ENCODE data around the gene CAMK2D.
"Not testable (repeated sequence)": the region's sequence is repeated elsewhere in the genome, so short reads cannot be mapped to it uniquely, and the experiment has no call there.

The CAMK2D gene

DNA sequence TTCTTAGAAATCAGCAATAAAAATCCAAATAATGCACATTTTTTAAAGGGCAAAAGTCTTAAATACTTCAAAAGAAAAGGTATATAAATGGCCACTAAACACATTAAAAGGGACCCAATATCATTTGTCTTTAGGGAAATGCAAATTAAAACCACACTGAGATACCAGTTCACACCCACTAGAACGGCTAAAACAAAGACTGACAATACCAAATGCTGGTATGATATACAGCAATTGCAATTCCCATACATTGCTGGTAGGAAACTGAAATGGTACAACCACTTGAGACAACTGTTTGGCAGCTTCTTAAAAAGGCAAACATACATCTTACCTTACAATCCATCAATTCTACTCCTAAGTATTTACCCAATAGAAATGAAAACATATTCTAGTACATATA is 33.7 kb downstream of the CAMK2D start:
- no peak for DNase-seq

DNA sequence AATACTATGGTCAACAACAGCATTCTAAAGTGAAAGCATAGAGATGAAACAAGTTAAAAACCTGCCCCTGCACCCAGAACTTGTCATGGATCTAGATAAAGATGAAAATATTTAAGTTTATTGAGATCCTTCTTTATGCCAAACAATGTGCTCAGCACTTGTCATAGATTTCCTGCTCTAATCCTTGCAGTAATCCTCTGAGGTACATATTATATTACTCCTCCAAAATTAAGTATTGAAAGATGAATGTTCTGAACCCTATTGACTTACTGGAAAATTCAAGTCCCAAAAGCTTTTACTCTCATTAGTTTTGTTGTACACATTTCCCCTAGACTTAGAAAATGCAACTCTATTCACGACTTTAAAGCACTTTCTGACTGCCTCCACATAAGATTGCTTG is 35.6 kb downstream of the CAMK2D start:
- no peak for DNase-seq

DNA sequence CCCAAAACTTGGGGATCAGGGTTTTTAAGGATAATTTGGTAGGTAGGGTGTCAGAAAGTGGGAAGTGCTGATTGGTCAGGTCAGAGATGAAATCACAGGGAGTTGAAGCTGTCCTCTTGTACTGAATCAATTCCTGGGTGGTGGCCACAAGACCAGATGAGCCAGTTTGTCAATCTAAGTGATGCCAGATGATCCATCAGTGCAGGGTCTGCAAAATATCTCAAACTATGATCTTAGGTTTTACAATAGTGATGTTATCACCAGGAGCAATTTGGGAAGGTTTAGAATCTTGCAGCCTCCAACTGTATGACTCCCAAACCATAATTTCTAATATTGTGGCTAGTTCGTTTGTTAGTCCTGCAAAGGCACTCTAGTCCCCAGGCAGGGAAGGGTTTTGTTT is 43.3 kb downstream of the CAMK2D start:
- no peak for DNase-seq

DNA sequence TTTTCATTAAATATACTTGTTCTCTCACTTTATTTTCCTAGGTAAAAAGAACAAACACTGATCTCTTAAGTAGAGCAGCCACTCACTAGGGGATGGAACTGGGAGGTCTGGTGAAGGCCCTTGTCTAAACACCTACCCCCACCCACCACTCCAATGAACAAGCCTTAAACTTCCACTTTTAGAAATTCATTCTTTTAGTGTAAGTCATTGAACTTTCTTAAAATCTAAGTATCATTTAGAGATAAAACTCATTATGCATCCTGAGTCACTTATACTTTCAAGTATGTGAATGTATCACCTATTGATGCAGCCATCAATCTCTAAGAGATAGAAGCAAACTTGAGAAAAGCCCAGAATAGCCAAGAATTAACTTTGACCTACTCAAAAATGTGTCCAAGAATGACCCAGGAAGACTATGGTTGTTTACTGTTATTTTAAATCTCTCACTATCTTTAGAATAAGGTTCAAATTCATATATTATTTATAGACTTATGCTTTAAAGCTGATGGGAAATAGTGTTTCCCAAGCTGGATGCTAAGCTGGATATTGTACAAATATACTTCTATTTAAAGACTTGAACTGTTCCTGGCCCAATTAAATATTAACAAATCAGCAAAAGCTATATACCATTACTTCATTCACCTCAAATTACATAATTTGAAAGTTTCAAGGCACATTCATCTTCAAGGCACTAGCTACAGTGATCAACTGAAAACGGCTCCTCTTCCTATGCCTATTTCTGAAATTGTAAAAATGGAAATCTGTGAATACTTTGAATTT is 49.5 kb downstream of the CAMK2D start:
- no peak for DNase-seq

DNA sequence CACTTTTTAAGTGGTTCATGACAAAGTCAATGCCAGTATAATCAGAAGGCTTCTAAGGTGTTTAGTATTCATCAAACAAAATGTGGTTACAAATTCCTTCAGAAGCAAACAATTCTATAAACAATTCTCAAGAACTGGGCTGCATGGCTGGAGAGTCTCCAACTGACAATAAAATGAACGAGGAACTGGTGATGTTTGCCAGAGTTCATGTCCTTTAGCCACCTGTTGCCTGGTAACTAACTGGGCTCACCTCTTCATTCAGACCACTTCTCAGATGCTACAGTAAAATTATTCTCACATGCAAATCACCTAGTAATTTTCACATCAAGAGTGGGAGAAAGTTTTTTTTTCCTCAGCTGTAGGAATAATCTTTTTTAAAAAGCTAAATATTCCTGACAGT is 53.3 kb downstream of the CAMK2D start:
- DNase-seq: no peak

DNA sequence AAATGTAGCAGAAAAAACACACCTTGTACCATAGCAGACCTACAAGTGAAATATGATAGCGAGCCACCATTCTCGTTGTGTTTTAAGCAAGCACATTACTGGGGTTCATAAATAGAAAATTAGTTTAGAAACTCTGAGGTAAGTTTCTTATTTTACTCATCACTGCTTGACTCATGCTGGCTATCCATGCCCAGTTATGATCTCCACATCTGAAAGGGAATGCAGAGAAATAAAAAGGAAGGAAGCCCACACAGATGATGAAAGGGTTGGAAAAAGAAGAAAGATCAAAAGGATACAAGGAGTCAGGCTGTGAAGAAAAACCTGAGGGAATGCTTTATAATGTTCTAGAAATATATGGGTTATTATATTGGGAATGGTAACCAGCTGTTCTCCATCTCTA is 54.5 kb downstream of the CAMK2D start:
- no peak for DNase-seq

DNA sequence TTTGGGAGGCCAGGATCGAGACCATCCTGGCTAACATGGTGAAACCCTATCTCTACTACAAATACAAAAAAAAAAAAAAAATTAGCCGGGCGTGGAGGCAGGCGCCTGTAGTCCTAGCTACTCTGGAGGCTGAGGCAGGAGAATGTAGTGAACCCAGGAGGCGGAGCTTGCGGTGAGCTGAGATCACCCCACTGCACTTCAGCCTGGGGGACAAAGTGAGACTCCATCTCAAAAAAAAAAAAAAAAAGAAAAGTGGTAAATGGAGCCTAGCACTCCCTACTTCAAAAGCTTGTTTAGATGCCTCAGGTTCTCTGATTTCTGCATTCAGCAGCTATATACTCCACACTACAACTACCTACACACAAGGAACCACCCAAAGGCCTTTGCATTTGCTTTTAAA is 56.4 kb downstream of the CAMK2D start:
- DNase-seq: not testable (repeated sequence)

DNA sequence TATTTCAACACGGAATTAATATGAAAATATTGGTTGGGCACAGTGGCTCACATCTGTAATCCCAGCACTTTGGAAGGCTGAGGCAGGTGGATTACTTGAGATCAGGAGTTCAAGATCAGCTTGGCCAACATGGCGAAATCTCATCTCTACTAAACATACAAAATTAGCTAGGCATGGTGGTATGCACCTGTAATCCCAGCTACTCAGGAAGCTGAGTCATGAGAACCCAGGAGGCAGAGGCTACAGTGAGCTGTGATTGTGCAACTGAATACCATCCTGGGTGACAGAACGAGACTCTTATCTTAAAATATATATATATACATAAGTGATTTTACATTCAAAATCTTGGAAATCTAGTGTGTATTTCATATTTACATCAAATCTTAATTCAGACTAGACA is 58.9 kb downstream of the CAMK2D start:
- not testable (repeated sequence) for DNase-seq

DNA sequence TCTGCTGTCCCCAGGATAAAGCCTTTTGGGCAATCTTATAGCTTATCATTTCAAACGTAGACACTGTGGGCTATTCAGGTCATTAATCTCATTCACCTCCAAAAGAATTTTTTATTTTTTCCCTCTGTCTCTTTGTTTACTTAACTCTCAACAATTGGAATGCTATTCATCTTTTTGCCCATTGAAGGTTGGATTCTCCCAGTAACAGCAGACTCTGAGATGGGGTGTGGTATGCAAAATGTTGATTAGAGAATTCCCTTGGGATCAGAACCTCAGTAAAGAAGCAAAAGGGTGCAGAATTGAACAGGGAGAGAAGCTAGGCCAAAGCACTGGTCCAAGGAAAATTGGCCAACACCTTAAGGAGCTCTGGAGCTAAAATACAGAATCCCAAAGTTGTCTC is 60.4 kb downstream of the CAMK2D start:
- DNase-seq: no peak

DNA sequence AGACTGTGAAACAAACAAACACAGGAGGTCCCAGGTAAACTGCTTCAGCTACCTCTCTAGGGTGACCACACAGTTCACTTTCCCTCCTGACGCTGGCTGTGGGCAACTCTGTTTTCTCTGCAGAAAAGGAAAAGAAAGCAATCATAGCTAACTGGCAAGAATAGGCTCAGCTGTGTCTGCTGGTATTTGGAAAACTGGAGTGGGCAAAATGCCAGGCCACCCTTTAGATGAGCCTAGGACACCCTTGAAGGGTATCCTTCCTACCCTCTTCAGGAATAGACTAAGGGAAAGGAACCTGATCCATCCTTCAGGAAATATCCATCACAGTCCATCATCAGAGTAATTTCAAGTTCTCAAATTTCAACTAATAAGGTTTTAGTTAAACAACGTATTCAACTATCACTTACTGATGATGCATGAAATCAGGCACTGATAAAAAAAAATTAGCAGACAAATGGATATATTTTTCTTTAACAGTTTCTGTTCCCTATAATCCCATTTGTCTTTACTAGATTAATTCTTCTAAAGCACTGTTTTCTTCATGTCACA is 60.9 kb downstream of the CAMK2D start:
- DNase-seq: no peak

DNA sequence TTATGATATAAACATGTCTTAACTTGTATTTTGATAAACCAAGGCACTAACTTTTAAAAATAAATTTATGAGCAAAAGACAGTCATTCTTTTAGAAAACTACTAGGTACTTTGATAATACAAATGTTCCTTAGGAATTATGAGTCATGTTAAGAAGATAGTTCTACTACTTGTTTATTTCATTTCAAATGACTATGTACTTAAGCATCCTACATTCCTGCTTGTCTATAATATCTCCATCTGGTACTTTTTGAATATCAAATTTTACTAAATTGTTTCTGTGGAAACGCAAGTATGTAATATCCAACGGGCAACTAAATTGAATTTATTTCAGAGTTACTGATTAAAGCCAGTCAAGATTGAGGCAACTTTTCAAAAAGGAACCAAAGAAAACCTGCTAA is 61.8 kb downstream of the CAMK2D start:
- no peak for DNase-seq

DNA sequence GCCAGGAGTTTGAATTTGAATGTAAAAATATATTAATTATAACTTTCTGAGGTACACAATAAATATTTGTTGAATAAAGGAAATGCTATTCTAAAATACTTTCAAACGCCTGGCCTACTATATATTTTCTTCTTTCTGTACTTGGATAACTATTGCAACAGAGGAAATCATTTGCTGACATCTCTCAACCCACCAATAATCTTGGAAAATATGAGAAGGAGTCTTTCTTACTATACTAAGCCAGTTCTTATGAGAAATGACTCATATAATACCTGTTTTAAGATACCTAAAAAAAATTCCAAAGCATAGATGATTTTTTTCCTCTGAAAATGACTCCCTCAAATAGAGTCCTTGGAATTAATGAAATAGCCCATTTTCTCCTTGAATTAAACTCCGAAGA is 64.1 kb downstream of the CAMK2D start:
- DNase-seq: no peak

DNA sequence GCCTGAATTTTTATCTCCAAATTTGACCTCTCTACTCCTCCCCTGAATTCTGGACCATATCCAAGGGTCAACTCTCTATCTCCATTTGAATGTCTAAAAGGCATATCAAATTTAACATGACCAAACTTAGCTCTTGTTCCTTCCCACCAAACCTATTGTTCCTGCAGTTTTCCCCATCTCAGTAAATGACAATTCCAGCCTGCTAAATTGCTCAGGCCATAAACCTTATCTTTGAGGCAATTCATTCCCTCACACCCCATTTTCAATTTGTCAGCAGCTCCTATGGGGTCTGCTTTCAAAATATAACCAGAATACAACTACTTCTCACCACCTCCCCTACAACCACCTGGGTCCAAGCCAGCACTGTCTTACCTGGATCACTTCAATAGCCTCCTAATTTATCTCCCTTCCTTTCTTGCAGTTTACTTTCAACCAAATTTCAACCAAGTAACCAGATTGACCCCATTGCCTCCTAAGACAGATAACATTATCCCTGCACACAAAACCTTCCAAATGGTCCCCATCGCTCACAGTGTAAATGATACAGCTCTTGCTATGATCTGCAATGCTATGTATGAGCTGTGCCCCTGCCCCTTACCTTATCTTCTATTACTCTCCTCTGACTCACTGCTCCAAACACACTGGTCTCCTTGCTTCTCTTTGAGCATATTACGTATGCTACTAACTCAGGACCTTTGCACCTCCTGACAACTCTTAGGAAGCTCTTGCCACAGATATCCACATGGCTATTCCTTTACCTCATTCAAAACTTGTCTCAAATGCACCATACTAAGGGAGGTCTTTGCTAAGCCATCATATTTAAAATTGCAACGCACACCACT is 66.0 kb downstream of the CAMK2D start:
- DNase-seq: no peak

DNA sequence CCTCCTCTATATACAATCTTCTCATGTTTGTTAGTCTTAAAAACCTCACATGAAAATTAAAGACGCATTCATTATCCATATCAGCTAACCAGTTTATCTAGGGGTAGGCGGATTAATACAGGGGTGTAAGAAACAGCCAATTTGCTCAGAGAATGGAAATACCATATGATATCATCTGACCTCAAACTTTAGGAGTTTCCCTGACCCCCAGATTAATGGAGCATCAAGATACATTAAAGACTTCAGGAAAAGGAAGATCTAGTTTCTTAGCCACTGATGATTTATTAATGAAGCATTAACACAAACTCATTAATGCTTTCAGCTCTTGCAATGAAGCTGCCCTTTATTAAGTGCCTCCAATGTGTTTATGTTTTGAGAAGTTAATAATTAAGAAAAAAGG is 67.5 kb downstream of the CAMK2D start:
- no peak for DNase-seq

DNA sequence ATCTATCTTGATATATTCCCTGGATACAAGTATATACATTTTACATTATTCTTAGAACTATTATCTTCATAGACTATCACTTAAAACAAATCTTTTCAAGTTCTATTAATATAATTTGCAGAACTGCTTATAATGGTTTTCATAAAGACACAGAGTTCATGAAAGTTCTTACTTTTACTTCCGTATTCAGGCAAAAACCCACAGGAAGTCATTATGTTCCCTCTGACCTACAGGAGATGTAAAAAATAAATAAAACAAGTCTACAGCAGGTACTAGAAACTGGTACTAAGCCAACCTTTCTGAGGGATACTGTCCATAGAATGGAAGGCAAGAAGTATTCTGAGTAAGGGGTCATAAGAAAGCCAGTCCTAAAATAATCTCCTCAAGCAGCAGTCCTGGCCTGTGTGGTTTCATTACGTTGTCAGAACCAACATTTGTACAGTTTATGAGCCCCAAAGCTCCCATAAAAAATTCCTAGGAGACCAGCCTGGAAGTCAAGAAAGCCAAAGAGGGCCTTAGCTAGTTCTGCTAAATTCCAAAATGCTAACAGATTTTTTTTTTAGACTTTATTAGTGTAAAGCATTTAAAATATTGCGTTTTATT is 68.6 kb downstream of the CAMK2D start:
- no peak for DNase-seq

DNA sequence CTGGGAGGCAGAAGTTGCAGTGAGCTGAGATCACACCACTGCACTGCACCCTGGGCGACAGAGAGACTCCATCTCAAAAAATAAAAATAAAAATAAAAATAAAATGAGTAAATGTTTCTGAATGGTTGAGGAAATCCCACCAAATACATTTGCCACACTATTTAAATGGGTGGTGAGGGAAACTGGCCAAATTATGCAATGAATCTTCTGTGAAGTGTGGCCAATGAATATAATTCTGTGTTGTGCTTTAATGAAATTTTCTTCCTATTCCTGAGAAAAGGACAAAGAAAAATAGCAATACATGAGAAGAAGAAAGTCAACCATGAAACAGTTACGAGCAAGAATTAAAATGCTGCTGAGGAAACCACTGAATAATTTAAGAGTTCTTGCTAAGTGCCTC is 69.9 kb downstream of the CAMK2D start:
- no peak for DNase-seq

DNA sequence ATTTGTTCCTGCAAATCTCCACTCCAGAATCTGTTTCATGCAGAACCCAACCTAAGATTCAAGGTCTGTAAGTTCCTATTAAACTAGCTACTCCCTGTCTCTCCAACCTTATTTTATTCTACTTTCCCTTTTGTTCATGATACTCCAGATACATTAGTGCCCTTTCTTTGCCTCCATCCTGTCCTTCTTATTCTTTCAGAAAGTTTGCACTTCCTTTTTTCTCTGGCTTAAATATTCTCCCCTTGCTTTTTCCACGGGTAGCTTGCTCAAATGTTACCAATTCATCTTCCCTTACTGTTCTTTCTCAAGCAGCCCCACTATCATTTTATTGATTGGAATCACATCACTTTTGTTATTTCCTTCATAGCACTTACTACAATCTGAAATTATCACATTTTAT is 72.1 kb downstream of the CAMK2D start:
- no peak for DNase-seq

DNA sequence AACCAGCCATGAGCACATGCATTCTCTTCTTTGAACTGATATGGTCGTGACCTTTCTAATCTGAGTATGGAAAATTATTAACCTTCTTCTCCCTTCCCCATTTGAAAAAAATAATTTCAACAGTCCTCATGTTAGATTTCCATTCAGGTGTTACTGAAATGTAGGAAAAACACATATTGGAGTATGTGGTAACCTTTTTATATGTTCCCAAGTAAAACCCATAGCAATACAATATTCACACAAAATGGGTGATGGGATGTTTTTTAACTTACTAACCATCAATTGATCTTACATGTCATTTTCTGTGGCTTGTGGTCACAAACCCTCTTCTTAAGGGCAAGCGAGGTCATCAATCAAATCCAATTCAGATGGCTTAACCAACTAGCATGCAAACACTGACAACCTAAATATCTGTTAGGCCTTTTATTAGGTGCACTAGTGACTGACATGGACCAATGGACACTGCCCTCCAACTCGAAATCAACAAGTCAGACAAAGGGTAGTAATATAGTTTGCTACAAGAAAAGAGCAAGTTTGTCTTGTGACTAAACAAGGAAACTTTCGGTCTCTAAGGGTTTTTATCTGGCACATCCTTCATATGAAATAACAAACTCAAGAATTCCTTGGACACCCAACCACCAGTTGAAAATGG is 74.3 kb downstream of the CAMK2D start:
- no peak for DNase-seq

DNA sequence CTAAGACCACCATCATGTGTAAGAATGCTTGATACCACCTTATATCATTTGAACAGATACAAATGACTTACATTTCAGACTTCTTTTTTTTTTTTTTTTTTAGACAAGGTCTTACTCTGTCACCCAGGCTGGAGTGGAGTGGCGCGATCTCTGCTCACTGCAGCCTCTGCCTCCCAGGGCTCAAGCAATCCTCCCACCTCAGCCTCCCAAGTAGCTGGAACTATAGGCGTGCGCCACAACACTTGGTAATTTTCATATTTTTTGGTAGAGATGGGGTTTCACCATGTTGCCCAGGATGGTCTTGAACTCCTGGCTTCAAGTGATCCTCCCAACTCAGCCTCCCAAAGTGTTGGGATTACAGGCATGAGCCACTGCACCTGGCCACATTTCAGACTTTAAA is 76.4 kb downstream of the CAMK2D start:
- not testable (repeated sequence) for DNase-seq

DNA sequence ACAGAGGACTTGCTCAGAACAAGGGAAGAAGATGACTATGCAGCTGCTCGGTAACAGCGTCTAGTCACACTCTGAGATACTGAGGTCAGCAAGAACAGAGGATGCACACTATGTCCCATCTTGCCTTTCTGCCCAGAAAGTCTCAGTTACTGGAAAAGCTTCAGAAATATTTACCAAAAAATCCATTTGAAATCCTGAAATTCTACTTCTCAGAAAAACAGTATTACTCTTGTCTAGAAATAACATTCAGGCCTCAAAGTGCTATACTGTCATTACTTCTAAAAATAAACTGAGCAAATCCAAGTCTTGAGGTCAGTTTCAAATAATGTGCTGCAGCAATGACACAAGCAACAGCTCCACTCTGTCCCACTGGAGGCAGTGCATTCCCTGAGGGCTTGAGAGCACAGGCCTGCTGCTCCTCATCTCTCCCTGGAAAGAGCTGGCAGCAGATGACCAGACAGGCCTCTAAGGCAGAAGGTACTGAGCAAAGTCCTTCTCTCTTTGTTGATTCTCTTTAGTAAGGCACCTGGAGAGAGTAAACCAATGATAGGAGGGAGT is 76.9 kb downstream of the CAMK2D start:
- DNase-seq: peak; percentile 65

DNA sequence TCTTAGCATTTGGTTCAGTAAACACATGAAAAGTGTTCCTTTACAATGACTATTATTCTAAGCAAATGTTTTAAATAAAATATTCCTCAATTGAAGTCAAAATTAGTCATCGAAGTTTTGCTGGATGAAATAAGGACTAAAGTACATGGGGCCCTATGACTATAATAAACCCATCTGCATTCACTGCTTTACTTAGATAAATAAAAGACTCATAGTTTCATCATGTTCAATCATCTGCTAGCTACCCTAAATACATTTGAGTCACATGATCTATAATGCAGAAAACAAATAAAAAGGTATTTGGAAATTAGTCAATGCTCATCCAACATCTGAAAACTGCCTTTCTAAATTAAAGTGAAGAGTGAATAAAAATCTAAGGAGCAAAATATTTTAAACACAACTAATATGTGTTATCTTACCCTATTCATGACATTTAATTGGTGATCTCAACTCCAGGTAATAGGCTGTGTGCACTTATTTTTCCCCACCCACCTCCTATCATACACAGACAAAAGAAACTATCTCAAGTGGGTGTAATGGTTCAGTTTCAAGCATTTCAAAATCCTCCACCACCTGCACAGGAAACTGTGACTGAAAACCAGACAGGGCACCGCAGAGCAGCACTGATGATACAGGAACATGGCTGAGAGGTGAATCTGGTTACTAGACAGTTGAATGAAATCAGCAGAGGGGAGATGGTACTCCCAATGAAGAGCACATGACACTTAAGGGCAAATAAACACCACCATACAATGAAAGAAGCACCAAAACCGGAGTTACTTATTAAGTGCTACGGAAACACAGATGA is 78.6 kb downstream of the CAMK2D start:
- DNase-seq: peak; percentile 87

DNA sequence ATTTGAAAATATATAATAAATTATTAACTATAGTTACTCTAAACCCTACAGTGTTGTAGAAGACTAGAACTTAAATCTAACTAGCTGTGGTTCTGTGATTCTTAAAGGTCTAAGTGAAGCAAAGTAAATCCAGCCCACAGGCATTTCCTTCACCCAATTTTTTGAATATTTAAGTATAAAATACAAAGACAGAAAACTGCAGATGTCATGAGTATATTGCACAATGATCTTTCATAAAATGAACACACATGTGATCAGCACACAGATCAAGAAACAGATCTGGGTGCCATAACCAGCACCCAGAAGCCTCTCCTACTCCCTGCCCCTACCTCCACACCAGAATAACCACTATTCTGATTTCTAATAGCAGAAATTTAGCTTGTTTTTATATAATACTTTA is 82.9 kb downstream of the CAMK2D start:
- DNase-seq: no peak
